Keratinocyte (primary cell): ENCODE results near the gene GLYATL1. TPM values are rescaled to one million over a fixed set of nuclear protein-coding genes. Genes with fewer than 3 reads are reported as not detected.
A peak's percentile ranks its signal among the peaks of the same experiment; 100 is the strongest.

Source experiments
- DNase-seq: peaks from one replicate; pipeline ENCODE4 v3.0.0-alpha.2; 2011; ENCODE audit warnings: low read depth, missing footprints, low spot score
- FAIRE-seq: peaks from 2 replicates; lab custom pipeline; 2011; peaks lifted over from hg19 to GRCh38; lab: Jason Lieb, UNC
- H2AFZ ChIP-seq: 2 replicates; pipeline ENCODE4 v1.6.0; 2012; ENCODE audit warnings: low read length, control low read depth, inconsistent platforms; ENCODE audit not compliant: control insufficient read depth
- H3K27ac ChIP-seq: 2 replicates; pipeline ENCODE4 v1.5.1; 2011; ENCODE audit warnings: low read length; ENCODE audit not compliant: control insufficient read depth, insufficient read depth
- H3K27me3 ChIP-seq: 3 replicates; pipeline ENCODE4 v1.6.0; 2011; ENCODE audit warnings: low read length; ENCODE audit not compliant: control insufficient read depth, insufficient read depth; ENCODE audit errors: extremely low read depth
- H3K36me3 ChIP-seq, 2 experiments: 2 replicates in 1 of 2; 3 replicates in 1 of 2; pipeline ENCODE4 v1.5.1; 2011; ENCODE audit warnings: low read length in 2 of 2, mild to moderate bottlenecking in 1 of 2; ENCODE audit not compliant: control insufficient read depth in 2 of 2, insufficient read depth in 2 of 2; ENCODE audit errors: extremely low read depth in 1 of 2
- H3K4me1 ChIP-seq: 3 replicates; pipeline ENCODE4 v1.5.1; 2011; ENCODE audit warnings: low read length; ENCODE audit not compliant: control insufficient read depth, insufficient read depth; ENCODE audit errors: extremely low read depth
- H3K4me2 ChIP-seq: 3 replicates; pipeline ENCODE4 v1.6.0; 2011; ENCODE audit warnings: low read depth, low read length; ENCODE audit not compliant: control insufficient read depth, insufficient read depth; ENCODE audit errors: extremely low read depth
- H3K4me3 ChIP-seq, 3 experiments: fragments of 200-600 bp in 1 of 3; sonication (generic) in 1 of 3; 2 replicates in 2 of 3; 3 replicates in 1 of 3; pipeline ENCODE4 v1.5.1; 2011 to 2016; ENCODE audit warnings: low read length in 3 of 3, mild to moderate bottlenecking in 3 of 3, control low read depth in 2 of 3, inconsistent platforms in 1 of 3, low read depth in 1 of 3, mixed read lengths in 1 of 3, mixed run types in 1 of 3, moderate library complexity in 1 of 3; ENCODE audit not compliant: control insufficient read depth in 2 of 3, insufficient read depth in 2 of 3; ENCODE audit errors: extremely low read depth in 1 of 3
- H3K79me2 ChIP-seq: 2 replicates; pipeline ENCODE4 v1.6.0; 2012; ENCODE audit warnings: low read length; ENCODE audit not compliant: control insufficient read depth, insufficient read depth
- H3K9ac ChIP-seq: 3 replicates; pipeline ENCODE4 v1.6.0; 2011; ENCODE audit warnings: low read length; ENCODE audit not compliant: control insufficient read depth, insufficient read depth; ENCODE audit errors: extremely low read depth
- H3K9me1 ChIP-seq: 3 replicates; pipeline ENCODE4 v1.6.0; 2011; ENCODE audit warnings: low read length; ENCODE audit not compliant: control insufficient read depth, insufficient read depth; ENCODE audit errors: extremely low read depth
- H3K9me3 ChIP-seq: 2 replicates; pipeline ENCODE4 v1.5.1; 2012; ENCODE audit warnings: low read depth, low read length; ENCODE audit not compliant: control insufficient read depth
- H4K20me1 ChIP-seq: 3 replicates; pipeline ENCODE4 v1.6.0; 2011; ENCODE audit warnings: low read length; ENCODE audit not compliant: control insufficient read depth, insufficient read depth; ENCODE audit errors: extremely low read depth
- EZH2 ChIP-seq: IDR thresholded peaks from one replicate; pipeline ENCODE4 v1.6.1; 2012; ENCODE audit warnings: inconsistent platforms, mild to moderate bottlenecking, low read length, moderate library complexity
- dilution Hi-C: fragments of 300-500 bp; cut with MboI; formaldehyde crosslinking; loops from one replicate; pipeline ENCODE4 v1.7.0; 2020; ENCODE audit warnings: low sequenced_read_pairs; ENCODE audit not compliant: extremely low pct_ligation_motif_present
- polyA plus RNA-seq, 5 experiments: library from polyadenylated mRNA; depleted of rRNA in 3 of 5; stranded (reverse) in 3 of 5; stranded (forward) in 1 of 5; unstranded in 1 of 5; fragments of >200 nt; gene quantifications; 1 replicate in 1 of 5; 2 replicates in 3 of 5; 3 replicates in 1 of 5; pipeline versions ENCODE4 v1.2.1 to v1.2.3, GENCODE V29; 2011 to 2012; ENCODE audit warnings: missing spikeins in 2 of 5, low read depth in 1 of 5, low replicate concordance in 1 of 5
- TF ChIP-seq, protein P1 (sequence below), 3 experiments: IDR thresholded peaks in 1 of 3; conservative IDR thresholded peaks in 1 of 3; optimal IDR thresholded peaks in 1 of 3; 2 replicates in 2 of 3; 3 replicates in 1 of 3; pipeline versions ENCODE3 to v1.5.1; 2011; ENCODE audit warnings: low read length in 3 of 3, mild to moderate bottlenecking in 3 of 3, moderate library complexity in 2 of 3, control low read depth in 1 of 3, inconsistent platforms in 1 of 3; ENCODE audit not compliant: insufficient read depth in 2 of 3; ENCODE audit errors: extremely low read depth in 1 of 3

Gene GLYATL1
- polyA plus RNA-seq, 1 donor (not counting 4 experiments of a cell fraction or from before 2014, with no cell fraction given) = 0.26 TPM

DNA sequence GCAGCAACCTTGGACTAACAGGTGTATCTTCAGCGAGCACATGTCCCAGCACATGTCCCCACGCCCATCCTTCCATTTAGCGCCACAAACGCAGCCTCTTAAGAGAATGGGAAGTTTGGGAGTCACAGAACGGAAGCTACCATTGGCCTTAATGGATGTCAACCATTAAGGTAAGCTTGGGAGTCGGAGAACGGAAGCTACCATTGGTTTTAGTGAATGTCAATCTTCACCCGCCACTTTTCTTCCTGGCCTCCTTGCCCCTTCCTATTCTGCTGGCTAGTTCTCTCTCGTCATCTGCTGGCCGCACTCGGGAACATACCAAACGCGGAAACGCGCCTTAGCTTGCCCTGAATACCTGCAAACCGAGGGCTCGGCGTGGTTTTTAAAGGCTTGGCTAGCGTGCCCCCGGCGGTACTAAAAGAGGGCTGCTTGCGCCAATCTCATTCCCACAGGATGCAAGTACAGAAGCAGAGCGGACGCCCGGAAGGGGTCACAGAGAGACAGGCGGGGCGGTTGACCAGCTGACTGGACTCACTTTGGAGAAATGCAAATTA lies 24.3 kb downstream of the GLYATL1 start:
- Histone ChIP-seq H3K4me3 (peak overlapping the region in 2 of 3 experiments; percentile 10), H3K4me1 (peaks cover 16% of the 10 kb centered on the region), H3K9me1 (no peaks in the 10 kb centered on the region), H3K79me2 (no peaks in the 10 kb centered on the region), H3K27me3 (no peaks in the 10 kb centered on the region), H3K9ac (no peak overlapping the region), H3K4me2 (peak overlapping the region; percentile 66), H3K9me3 (no peaks in the 10 kb centered on the region), H4K20me1 (no peaks in the 10 kb centered on the region), H3K36me3 (no peaks in the 10 kb centered on the region), H2AFZ (peak overlapping the region; percentile 85), H3K27ac (no peak overlapping the region)
- TF ChIP-seq, protein P1, sequence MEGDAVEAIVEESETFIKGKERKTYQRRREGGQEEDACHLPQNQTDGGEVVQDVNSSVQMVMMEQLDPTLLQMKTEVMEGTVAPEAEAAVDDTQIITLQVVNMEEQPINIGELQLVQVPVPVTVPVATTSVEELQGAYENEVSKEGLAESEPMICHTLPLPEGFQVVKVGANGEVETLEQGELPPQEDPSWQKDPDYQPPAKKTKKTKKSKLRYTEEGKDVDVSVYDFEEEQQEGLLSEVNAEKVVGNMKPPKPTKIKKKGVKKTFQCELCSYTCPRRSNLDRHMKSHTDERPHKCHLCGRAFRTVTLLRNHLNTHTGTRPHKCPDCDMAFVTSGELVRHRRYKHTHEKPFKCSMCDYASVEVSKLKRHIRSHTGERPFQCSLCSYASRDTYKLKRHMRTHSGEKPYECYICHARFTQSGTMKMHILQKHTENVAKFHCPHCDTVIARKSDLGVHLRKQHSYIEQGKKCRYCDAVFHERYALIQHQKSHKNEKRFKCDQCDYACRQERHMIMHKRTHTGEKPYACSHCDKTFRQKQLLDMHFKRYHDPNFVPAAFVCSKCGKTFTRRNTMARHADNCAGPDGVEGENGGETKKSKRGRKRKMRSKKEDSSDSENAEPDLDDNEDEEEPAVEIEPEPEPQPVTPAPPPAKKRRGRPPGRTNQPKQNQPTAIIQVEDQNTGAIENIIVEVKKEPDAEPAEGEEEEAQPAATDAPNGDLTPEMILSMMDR (optimal IDR thresholded peaks at IDR 0.05 in 1 of 3, IDR thresholded peaks at IDR 0.05 in 1 of 3, conservative IDR thresholded peaks at IDR 0.05 in 1 of 3; ENCODE audit: extremely low read depth in 1 of 3, insufficient read depth in 2 of 3, low read length in 3 of 3) = peak; percentile 49 to 68 (median 68)
- TF ChIP-seq EZH2 = no peak
- FAIRE-seq = peak; percentile 89
- dilution Hi-C loops = no loop called here
- peak; percentile 30 for DNase-seq

DNA sequence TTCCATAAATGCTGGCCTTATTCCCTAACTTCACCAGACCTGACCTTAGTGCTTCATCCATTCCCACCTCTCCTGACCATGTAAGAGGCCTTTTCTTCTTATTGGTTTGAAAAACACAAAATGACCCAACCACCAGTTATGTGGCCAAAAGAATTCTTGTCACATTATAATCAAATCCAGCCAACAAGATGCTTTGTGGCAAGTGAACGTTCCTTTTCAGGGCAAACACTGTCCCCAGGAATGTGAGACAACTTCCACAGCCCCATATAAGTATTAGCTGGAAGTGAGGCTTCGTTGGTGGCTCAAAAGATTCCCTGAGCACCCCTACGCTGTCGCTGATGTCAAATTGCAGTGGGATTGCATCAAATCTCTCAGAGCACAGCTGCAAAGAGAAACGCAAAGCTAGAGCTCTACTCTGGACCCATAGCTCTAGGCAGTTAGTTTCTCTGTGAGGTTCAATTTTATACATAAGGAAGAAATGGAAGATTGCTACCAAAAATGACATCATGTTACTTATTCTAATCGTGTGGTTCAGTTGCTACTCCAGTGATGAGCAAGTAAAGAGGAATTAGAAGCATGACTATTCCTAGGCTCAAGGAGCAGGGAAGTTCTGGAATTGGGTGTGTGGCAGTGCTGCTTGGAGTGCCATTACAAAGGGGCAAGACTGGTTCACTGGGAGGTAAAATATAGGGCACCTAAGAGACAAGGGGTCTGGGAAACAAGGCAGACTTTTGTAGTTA lies 26.1 kb downstream of the GLYATL1 start:
- DNase-seq (no peak), FAIRE-seq (peak; percentile 71)
- Histone ChIP-seq H3K4me3 (no peak overlapping the region), H2AFZ (no peak overlapping the region), H3K9me1 (no peaks in the 10 kb centered on the region), H3K36me3 (no peaks in the 10 kb centered on the region), H3K27me3 (no peaks in the 10 kb centered on the region), H3K79me2 (no peaks in the 10 kb centered on the region), H3K4me1 (peaks cover 10% of the 10 kb centered on the region), H3K9ac (no peak overlapping the region), H3K4me2 (no peak overlapping the region), H4K20me1 (no peaks in the 10 kb centered on the region), H3K27ac (no peak overlapping the region), H3K9me3 (no peaks in the 10 kb centered on the region)
- dilution Hi-C loops = no loop called here
- no peak for TF ChIP-seq EZH2
- TF ChIP-seq, protein P1 (optimal IDR thresholded peaks at IDR 0.05 in 1 of 3, IDR thresholded peaks at IDR 0.05 in 1 of 3, conservative IDR thresholded peaks at IDR 0.05 in 1 of 3; ENCODE audit: extremely low read depth in 1 of 3, insufficient read depth in 2 of 3, low read length in 3 of 3) = no peak
